Caco-2 (cell line): ENCODE results near the gene PRPF19. TPM values are rescaled to one million over a fixed set of nuclear protein-coding genes. Genes with fewer than 3 reads are reported as not detected.
A peak's percentile ranks its signal among the peaks of the same experiment; 100 is the strongest.

Experiments
- BruUV-seq: library from RNA; stranded (reverse); fragments of 400-500 nt; replicated peaks from 2 replicates; lab custom pipeline; 2021; lab: Mats Ljungman, UMichigan
- CTCF ChIA-PET: fragments of 300-600 bp; sonication (Branson Sonifier 250); formaldehyde crosslinking; loops from one replicate; lab custom pipeline; 2022; ENCODE audit warnings: antibody characterized with exemption; lab: Charles Lee
- POLR2A ChIA-PET: fragments of 300-600 bp; sonication (Branson Sonifier 250); formaldehyde crosslinking; loops from one replicate; lab custom pipeline; 2022; ENCODE audit warnings: antibody characterized with exemption; lab: Charles Lee
- DNase-seq, 2 experiments: peaks; one replicate each; pipeline versions ENCODE4 v3.0.0 to v3.0.0-alpha.2; 2020 to 2022
- H3K27me3 ChIP-seq: replicated peaks from 2 replicates; pipeline ENCODE4 v1.6.0; 2011; ENCODE audit warnings: low read length; ENCODE audit not compliant: control insufficient read depth, insufficient read depth
- H3K36me3 ChIP-seq: 2 replicates; pipeline ENCODE4 v1.5.1; 2011; ENCODE audit warnings: low read length; ENCODE audit not compliant: control insufficient read depth, insufficient read depth
- H3K4me1 ChIP-seq: fragments of 250-450 bp; sonication (Bioruptor Pico); 2 replicates; pipeline ENCODE4 v1.5.1; 2020; ENCODE audit warnings: mild to moderate bottlenecking
- H3K4me3 ChIP-seq: 2 replicates; pipeline ENCODE4 v1.5.1; 2011; ENCODE audit warnings: low read depth, mild to moderate bottlenecking, control low read depth, low read length
- H3K9me3 ChIP-seq: fragments of 250-450 bp; sonication (Bioruptor Pico); 2 replicates; pipeline ENCODE4 v1.5.1; 2020; ENCODE audit warnings: mild to moderate bottlenecking, moderate library complexity
- H3K27ac Mint-ChIP-seq: one replicate; pipeline ENCODE4 v1.8.0; 2022; ENCODE audit warnings: mixed read lengths; ENCODE audit not compliant: unreplicated experiment
- H3K27me3 Mint-ChIP-seq: one replicate; pipeline ENCODE4 v1.8.0; 2022; ENCODE audit warnings: mixed read lengths; ENCODE audit not compliant: insufficient read depth, unreplicated experiment
- H3K36me3 Mint-ChIP-seq: one replicate; pipeline ENCODE4 v1.8.0; 2022; ENCODE audit warnings: mild to moderate bottlenecking, mixed read lengths; ENCODE audit not compliant: insufficient read depth, unreplicated experiment
- H3K4me1 Mint-ChIP-seq: one replicate; pipeline ENCODE4 v1.8.0; 2022; ENCODE audit warnings: low read depth, mixed read lengths; ENCODE audit not compliant: unreplicated experiment
- H3K4me3 Mint-ChIP-seq: one replicate; pipeline ENCODE4 v1.8.0; 2022; ENCODE audit warnings: mild to moderate bottlenecking, moderate library complexity, mixed read lengths; ENCODE audit not compliant: unreplicated experiment
- H3K9me3 Mint-ChIP-seq: one replicate; pipeline ENCODE4 v1.8.0; 2022; ENCODE audit warnings: mixed read lengths; ENCODE audit not compliant: unreplicated experiment
- intact Hi-C: fragments of 100-400 bp; cut with micrococcal nuclease; formaldehyde crosslinking; loops from one replicate; pipeline ENCODE4 v1.10.0; 2022; ENCODE audit not compliant: unreplicated experiment
- total RNA-seq: library from RNA; stranded (reverse); gene quantifications from 2 replicates; pipeline ENCODE4 v1.2.3, GENCODE V29; 2022
- TF ChIP-seq, protein P1 (sequence below), 2 experiments: fragments of 200-600 bp in 1 of 2; IDR thresholded peaks; 1 replicate in 1 of 2; 2 replicates in 1 of 2; pipeline versions ENCODE4 v1.5.1 to v1.8.0; 2011 to 2022; ENCODE audit warnings: antibody characterized with exemption in 1 of 2, control low read depth in 1 of 2, inconsistent platforms in 1 of 2, low read depth in 1 of 2, low read length in 1 of 2, mild to moderate bottlenecking in 1 of 2, moderate library complexity in 1 of 2; ENCODE audit not compliant: insufficient read depth in 1 of 2, severe bottlenecking in 1 of 2, unreplicated experiment in 1 of 2

PRPF19 gene
- total RNA-seq, 1 experiment from 2014 or later: 183 TPM

- no peaks in the 10 kb centered on the region for H3K27me3 Mint-ChIP-seq
- ChIA-PET CTCF (interaction anchor here (1.3 to 2.6 kb wide), 2 partner anchors 69 to 243 kb away, joined by 6 to 29 read pairs; no protein-coding TSS in a partner anchor), POLR2A (no interaction called here)
- peaks cover 68% of the 10 kb centered on the region for H3K36me3 Mint-ChIP-seq
- H3K9me3 Mint-ChIP-seq: no peaks in the 10 kb centered on the region
- H3K9me3 ChIP-seq: no peaks in the 10 kb centered on the region
- BruUV-seq: no TSS peak
- H3K27ac Mint-ChIP-seq: no peak overlapping the region
- no peaks in the 10 kb centered on the region; the same call in 1 of the 2 replicates for H3K4me1 ChIP-seq
- no peak for DNase-seq
- H3K36me3 ChIP-seq: peaks cover 10% of the 10 kb centered on the region
- no peak overlapping the region for H3K4me3 ChIP-seq
- H3K4me1 Mint-ChIP-seq: no peaks in the 10 kb centered on the region
- intact Hi-C loops: no loop called here
- TF ChIP-seq, protein P1, sequence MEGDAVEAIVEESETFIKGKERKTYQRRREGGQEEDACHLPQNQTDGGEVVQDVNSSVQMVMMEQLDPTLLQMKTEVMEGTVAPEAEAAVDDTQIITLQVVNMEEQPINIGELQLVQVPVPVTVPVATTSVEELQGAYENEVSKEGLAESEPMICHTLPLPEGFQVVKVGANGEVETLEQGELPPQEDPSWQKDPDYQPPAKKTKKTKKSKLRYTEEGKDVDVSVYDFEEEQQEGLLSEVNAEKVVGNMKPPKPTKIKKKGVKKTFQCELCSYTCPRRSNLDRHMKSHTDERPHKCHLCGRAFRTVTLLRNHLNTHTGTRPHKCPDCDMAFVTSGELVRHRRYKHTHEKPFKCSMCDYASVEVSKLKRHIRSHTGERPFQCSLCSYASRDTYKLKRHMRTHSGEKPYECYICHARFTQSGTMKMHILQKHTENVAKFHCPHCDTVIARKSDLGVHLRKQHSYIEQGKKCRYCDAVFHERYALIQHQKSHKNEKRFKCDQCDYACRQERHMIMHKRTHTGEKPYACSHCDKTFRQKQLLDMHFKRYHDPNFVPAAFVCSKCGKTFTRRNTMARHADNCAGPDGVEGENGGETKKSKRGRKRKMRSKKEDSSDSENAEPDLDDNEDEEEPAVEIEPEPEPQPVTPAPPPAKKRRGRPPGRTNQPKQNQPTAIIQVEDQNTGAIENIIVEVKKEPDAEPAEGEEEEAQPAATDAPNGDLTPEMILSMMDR (IDR thresholded peaks at IDR 0.05; ENCODE audit: insufficient read depth in 1 of 2, low read depth in 1 of 2, low read length in 1 of 2, severe bottlenecking in 1 of 2, unreplicated experiment in 1 of 2): no peak
- no peaks in the 10 kb centered on the region for H3K27me3 ChIP-seq
- H3K4me3 Mint-ChIP-seq: no peak overlapping the region
Observed at GRCh38 chr11:60900673-60901404, 5.5 kb downstream of the PRPF19 start.

DNA sequence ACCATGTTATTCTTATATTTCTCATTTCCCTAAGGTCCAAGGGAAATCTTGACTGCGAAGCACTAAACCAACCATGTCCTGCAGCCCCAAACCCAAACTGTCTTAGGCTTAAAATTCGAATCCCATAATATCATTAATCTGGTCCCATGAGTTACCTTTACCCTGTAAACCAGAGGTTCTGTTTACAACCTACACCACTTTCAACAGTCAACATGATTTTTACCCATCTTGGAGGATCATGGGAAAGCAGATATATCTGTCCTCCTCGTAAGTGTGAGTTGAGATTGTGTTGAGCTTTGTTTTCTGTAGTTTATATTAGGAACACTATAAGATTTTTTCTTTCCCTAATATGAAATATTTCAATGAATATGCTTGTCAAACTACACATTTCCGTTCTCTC is 6.4 kb downstream of the PRPF19 start:
- Mint-ChIP-seq H3K4me1 (no peaks in the 10 kb centered on the region), H3K27ac (no peak overlapping the region), H3K4me3 (no peak overlapping the region), H3K9me3 (no peaks in the 10 kb centered on the region), H3K27me3 (no peaks in the 10 kb centered on the region), H3K36me3 (peaks cover 71% of the 10 kb centered on the region)
- no TSS peak for BruUV-seq
- Histone ChIP-seq H3K9me3 (no peaks in the 10 kb centered on the region), H3K4me3 (no peak overlapping the region), H3K4me1 (no peaks in the 10 kb centered on the region; the same call in 1 of the 2 replicates), H3K36me3 (peaks cover 10% of the 10 kb centered on the region), H3K27me3 (no peaks in the 10 kb centered on the region)
- POLR2A ChIA-PET: interaction anchor here (0.6 to 1.4 kb wide), 2 partner anchors 9 to 14 kb away, joined by 3 read pairs; partner anchors contain the start of gene TMEM109
- TF ChIP-seq, protein P1 (IDR thresholded peaks at IDR 0.05; ENCODE audit: insufficient read depth in 1 of 2, low read depth in 1 of 2, low read length in 1 of 2, severe bottlenecking in 1 of 2, unreplicated experiment in 1 of 2): no peak
- DNase-seq: no peak
- CTCF ChIA-PET: interaction anchor here (0.6 to 2.6 kb wide), 15 partner anchors 9 to 275 kb away, joined by 3 to 29 read pairs (median 5); partner anchors contain the start of gene TMEM109
- intact Hi-C loops: loop anchor here (1.0 kb wide), 2 partner anchors 69 to 125 kb away; no protein-coding TSS in a partner anchor

DNA sequence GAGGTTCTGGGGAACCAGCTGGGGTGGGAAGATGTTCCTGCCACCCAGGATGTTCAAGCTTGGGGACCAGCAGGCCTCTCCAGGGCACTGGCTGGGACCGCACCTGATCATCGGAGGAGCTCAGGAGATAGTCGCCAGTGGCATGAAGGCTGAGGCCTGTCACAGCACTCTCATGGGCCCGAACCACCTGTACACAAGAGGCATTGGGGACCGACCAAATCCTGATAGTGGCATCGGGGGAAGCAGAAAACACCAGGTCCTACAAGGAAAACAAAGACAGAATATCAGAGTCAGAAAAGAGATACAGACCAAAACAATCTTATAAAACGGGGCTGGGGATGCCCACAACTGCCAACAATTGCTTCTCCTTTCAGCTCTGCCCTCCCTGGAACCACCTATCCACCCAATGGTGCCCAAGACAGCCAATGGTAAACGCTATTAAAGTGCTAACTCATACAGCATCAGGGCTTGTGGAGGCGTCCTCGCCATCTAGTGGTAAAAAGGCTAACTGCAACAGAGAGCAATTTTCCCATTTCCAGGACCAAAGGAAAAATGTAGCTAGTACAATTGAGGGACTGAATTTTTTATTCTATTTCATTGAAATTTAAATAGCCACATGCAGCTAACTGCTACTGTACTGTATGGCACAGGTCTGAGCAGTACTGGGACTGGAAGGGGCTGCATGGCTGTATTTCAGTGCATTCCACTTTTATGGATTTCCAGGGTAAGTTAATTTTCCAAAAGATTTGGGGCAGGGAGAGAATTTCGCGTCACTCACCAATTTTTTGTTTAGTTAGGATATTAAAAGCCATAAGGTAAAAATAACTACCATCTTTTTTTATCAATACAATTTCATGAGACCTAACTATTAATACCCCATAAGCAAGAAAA is 7.1 kb downstream of the PRPF19 start:
- no peaks in the 10 kb centered on the region for H3K4me1 ChIP-seq
- no peaks in the 10 kb centered on the region for H3K27me3 Mint-ChIP-seq
- H3K4me3 ChIP-seq: no peak overlapping the region
- peaks cover 74% of the 10 kb centered on the region for H3K36me3 Mint-ChIP-seq
- ChIA-PET POLR2A (interaction anchor here (0.6 to 1.4 kb wide), 2 partner anchors 9 to 14 kb away, joined by 3 read pairs; partner anchors contain the start of gene TMEM109), CTCF (interaction anchor here (0.5 to 2.6 kb wide), 16 partner anchors 9 to 276 kb away, joined by 3 to 29 read pairs (median 4); partner anchors contain the start of gene TMEM109)
- peaks cover 10% of the 10 kb centered on the region for H3K36me3 ChIP-seq
- no peaks in the 10 kb centered on the region for H3K9me3 ChIP-seq
- TF ChIP-seq, protein P1 (IDR thresholded peaks at IDR 0.05; ENCODE audit: insufficient read depth in 1 of 2, low read depth in 1 of 2, low read length in 1 of 2, severe bottlenecking in 1 of 2, unreplicated experiment in 1 of 2): peak; percentile 92 to 95
- no TSS peak for BruUV-seq
- no peak overlapping the region for H3K27ac Mint-ChIP-seq
- no peaks in the 10 kb centered on the region for H3K27me3 ChIP-seq
- intact Hi-C loops: loop anchor here (1.0 kb wide), 2 partner anchors 68 to 124 kb away; no protein-coding TSS in a partner anchor
- peak in 1 of 2 experiments; percentile 71 for DNase-seq
- H3K4me3 Mint-ChIP-seq: no peak overlapping the region
- H3K4me1 Mint-ChIP-seq: no peaks in the 10 kb centered on the region
- H3K9me3 Mint-ChIP-seq: no peaks in the 10 kb centered on the region
